B cell (primary cell): Measurements from ENCODE around the gene BCL2. TPM values are rescaled to one million over a fixed set of nuclear protein-coding genes. Genes with fewer than 3 reads are reported as not detected.

ENCODE experiments used
- ATAC-seq: fragments of 200-7000 bp; cut with Tn5 transposase; one replicate; pipeline ENCODE4 v1.10.0; 2021; ENCODE audit warnings: low read depth, mild to moderate bottlenecking, moderate number of reproducible peaks, moderate library complexity
- CTCF ChIA-PET: fragments of 350-600 bp; sonication (Branson Sonifier 250); formaldehyde crosslinking; loops from one replicate; lab custom pipeline; 2021; ENCODE audit warnings: antibody characterized with exemption, inconsistent platforms; lab: Charles Lee
- POLR2A ChIA-PET: fragments of 350-600 bp; sonication (Branson Sonifier 250); formaldehyde crosslinking; loops from one replicate; lab custom pipeline; 2021; ENCODE audit warnings: antibody characterized with exemption; lab: Charles Lee
- DNase-seq: peaks from one replicate; pipeline ENCODE4 v3.0.0; 2013
- H2AFZ ChIP-seq: 2 replicates; pipeline ENCODE4 v1.6.1; 2012; ENCODE audit warnings: mild to moderate bottlenecking, low read depth, low read length; ENCODE audit not compliant: insufficient read depth, poor library complexity, severe bottlenecking
- H3K27ac ChIP-seq, 2 donors: 1 replicate in 1 of 2; 2 replicates in 1 of 2; pipeline ENCODE4 v1.5.1; 2012 to 2013; ENCODE audit warnings: low read length in 2 of 2, mild to moderate bottlenecking in 2 of 2, moderate library complexity in 1 of 2
- H3K27me3 ChIP-seq, 4 experiments: fragments of 200-600 bp in 1 of 4; sonication (generic) in 1 of 4; replicated peaks in 1 of 4; 1 replicate in 2 of 4; 2 replicates in 2 of 4; pipeline versions ENCODE4 v1.6.1 to v1.7.0; 2013 to 2016; ENCODE audit warnings: low read length in 3 of 4, mild to moderate bottlenecking in 2 of 4, mixed read lengths in 1 of 4, moderate library complexity in 1 of 4; ENCODE audit not compliant: insufficient read depth in 4 of 4, control insufficient read depth in 3 of 4; ENCODE audit errors: control extremely low read depth in 1 of 4
- H3K36me3 ChIP-seq, 2 experiments: replicated peaks in 1 of 2; 1 replicate in 1 of 2; 2 replicates in 1 of 2; pipeline versions ENCODE4 v1.6.1 to v1.7.1; 2013; ENCODE audit warnings: low read length in 1 of 2; ENCODE audit not compliant: insufficient read depth in 2 of 2, control insufficient read depth in 1 of 2; ENCODE audit errors: control extremely low read depth in 1 of 2, extremely low read depth in 1 of 2
- H3K4me1 ChIP-seq, 2 donors: fragments of 200-600 bp in 1 of 2; sonication (generic) in 1 of 2; 1 replicate in 1 of 2; 2 replicates in 1 of 2; pipeline versions ENCODE4 v1.5.1 to v1.6.1; 2013 to 2017; ENCODE audit warnings: low read length in 2 of 2; ENCODE audit not compliant: control insufficient read depth in 2 of 2, insufficient read depth in 2 of 2
- H3K4me2 ChIP-seq: replicated peaks from 2 replicates; pipeline ENCODE3; 2012; ENCODE audit warnings: mild to moderate bottlenecking, low read depth, low read length; ENCODE audit not compliant: poor library complexity, severe bottlenecking
- H3K4me3 ChIP-seq, 5 experiments: fragments of 200-600 bp in 1 of 5; sonication (generic) in 1 of 5; 1 replicate in 3 of 5; 2 replicates in 2 of 5; pipeline versions ENCODE4 v1.5.1 to v1.7.0; 2011 to 2016; ENCODE audit warnings: low read length in 4 of 5, mild to moderate bottlenecking in 4 of 5, low read depth in 2 of 5, control low read depth in 1 of 5, moderate library complexity in 1 of 5; ENCODE audit not compliant: insufficient read depth in 1 of 5; ENCODE audit errors: control extremely low read depth in 1 of 5, extremely low read depth in 1 of 5
- H3K79me2 ChIP-seq: fragments of 200-600 bp; sonication (generic); one replicate; pipeline ENCODE4 v1.6.0; 2016; ENCODE audit warnings: low read length; ENCODE audit not compliant: control insufficient read depth, insufficient read depth
- H3K9ac ChIP-seq: fragments of 200-600 bp; sonication (generic); 2 replicates; pipeline ENCODE4 v1.6.1; 2017; ENCODE audit warnings: mild to moderate bottlenecking, low read length, moderate library complexity
- H3K9me3 ChIP-seq, 3 donors: one replicate each; pipeline versions ENCODE4 v1.6.1 to v1.7.1; 2013; ENCODE audit warnings: low read length in 2 of 3; ENCODE audit not compliant: control insufficient read depth in 2 of 3, insufficient read depth in 1 of 3; ENCODE audit errors: control extremely low read depth in 1 of 3
- H4K20me1 ChIP-seq: 2 replicates; pipeline ENCODE4 v1.6.0; 2012; ENCODE audit warnings: mild to moderate bottlenecking, low read length; ENCODE audit not compliant: insufficient read depth, control insufficient read depth, poor library complexity, severe bottlenecking
- H3K27ac Mint-ChIP-seq: one replicate; pipeline ENCODE4 v1.8.0; 2021; ENCODE audit warnings: mixed read lengths
- H3K27me3 Mint-ChIP-seq: one replicate; pipeline ENCODE4 v1.8.0; 2021; ENCODE audit warnings: mixed read lengths
- H3K4me1 Mint-ChIP-seq: one replicate; pipeline ENCODE4 v1.8.0; 2021; ENCODE audit warnings: mixed read lengths
- H3K4me3 Mint-ChIP-seq: one replicate; pipeline ENCODE4 v1.8.0; 2021; ENCODE audit warnings: mixed read lengths
- H3K9me3 Mint-ChIP-seq: one replicate; pipeline ENCODE4 v1.8.0; 2022; ENCODE audit warnings: mixed read lengths; ENCODE audit not compliant: insufficient read depth
- CTCF ChIP-seq: fragments of 200-600 bp; IDR thresholded peaks from one replicate; pipeline ENCODE4 v1.8.0; 2022; ENCODE audit warnings: antibody characterized with exemption, mild to moderate bottlenecking
- EZH2 ChIP-seq: IDR thresholded peaks from 2 replicates; pipeline ENCODE4 v1.6.1; 2012; ENCODE audit warnings: borderline replicate concordance, low read depth, mild to moderate bottlenecking, moderate library complexity, low read length; ENCODE audit not compliant: insufficient read depth, poor library complexity, severe bottlenecking
- WGBS: methylation state at CpG from one replicate; pipeline ENCODE4 v1.1.5; 2013; ENCODE audit warnings: missing lambda C conversion rate; ENCODE audit not compliant: insufficient coverage; 5-methylcytosine and 5-hydroxymethylcytosine counted together
- intact Hi-C: fragments of 100-400 bp; cut with micrococcal nuclease; formaldehyde crosslinking; loops from one replicate; pipeline ENCODE4 v1.10.0; 2022
- polyA plus RNA-seq: library from polyadenylated mRNA; depleted of rRNA; stranded (reverse); fragments of >200 nt; gene quantifications from 2 replicates; pipeline ENCODE4 v1.2.3, GENCODE V29; 2012
- total RNA-seq, 2 donors: library from RNA; stranded (reverse); fragments of 120-200 nt in 1 of 2; gene quantifications; 1 replicate in 1 of 2; 2 replicates in 1 of 2; pipeline versions ENCODE4 v1.2.3 to v1.2.4, GENCODE V29; 2013 to 2022

BCL2 gene
- total and polyA plus RNA-seq, 2 donors (not counting 1 experiment from before 2014, with no cell fraction given): 27.6 to 144 TPM

- intact Hi-C loops: loop anchor here (1.0 to 5.0 kb wide), 5 partner anchors 46 to 1179 kb away; partner anchors contain the start of genes PHLPP1, PIGN, RELCH and VPS4B
- ChIA-PET POLR2A (interaction anchor here (0.6 to 1.5 kb wide), 2 partner anchors 56 kb away, joined by 3 to 4 read pairs; partner anchors contain the start of gene VPS4B), CTCF (interaction anchor here (1.1 to 1.5 kb wide), 2 partner anchors 44 to 57 kb away, joined by 3 to 5 read pairs; partner anchors contain the start of gene VPS4B)
- peak overlapping the region in 1 of 2 donors; percentile 70 for H3K27ac ChIP-seq
- H3K4me1 ChIP-seq: peaks cover 11 to 13% of the 10 kb centered on the region in 2 donors
- H3K36me3 ChIP-seq: peaks cover 0 to 4% of the 10 kb centered on the region in 2 experiments
- Mint-ChIP-seq H3K9me3 (peaks cover 2% of the 10 kb centered on the region), H3K27me3 (no peaks in the 10 kb centered on the region), H3K27ac (peak overlapping the region; percentile 70), H3K4me1 (peaks cover 26% of the 10 kb centered on the region), H3K4me3 (peak overlapping the region; percentile 90)
- peaks cover 3% of the 10 kb centered on the region for H3K79me2 ChIP-seq
- H3K9ac ChIP-seq: peak overlapping the region; percentile 83
- H3K4me2 ChIP-seq: peak overlapping the region; percentile 73
- DNase-seq (peak; percentile 57), ATAC-seq (peak; percentile 29)
- TF ChIP-seq CTCF: no peak
- TF ChIP-seq EZH2: no peak
- H2AFZ ChIP-seq: peak overlapping the region; percentile 96
- 1% methylated on average over 65 of the region's 65 CpGs for WGBS
- no peaks in the 10 kb centered on the region for H4K20me1 ChIP-seq
- peak overlapping the region; percentile 68 to 94 (median 85) for H3K4me3 ChIP-seq
- H3K9me3 ChIP-seq: no peaks in the 10 kb centered on the region
- H3K27me3 ChIP-seq: no peaks in the 10 kb centered on the region
Observed at GRCh38 chr18:63366213-63367052, 46.9 kb upstream of the BCL2 start.

DNA sequence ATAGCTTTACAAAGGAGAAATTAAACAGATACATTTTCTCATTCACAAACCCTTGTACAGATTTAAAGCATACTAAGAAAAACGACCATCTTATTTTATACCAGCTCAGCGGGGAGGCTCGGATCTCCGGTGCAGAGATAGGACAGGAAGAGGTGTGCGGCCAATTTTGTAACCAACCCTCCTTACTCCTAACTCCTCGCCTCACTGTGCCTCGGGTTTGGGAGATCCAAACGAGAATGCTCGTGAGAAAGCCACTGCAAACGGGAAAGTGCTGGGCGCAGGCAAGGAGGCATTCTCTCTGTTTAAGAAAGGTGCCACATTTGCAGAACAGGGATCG is 46.3 kb upstream of the BCL2 start:
- peaks cover 2% of the 10 kb centered on the region for H3K9me3 Mint-ChIP-seq
- H3K4me1 Mint-ChIP-seq: peaks cover 26% of the 10 kb centered on the region
- ChIA-PET POLR2A (interaction anchor here (1.5 kb wide), 1 partner anchor 56 kb away, joined by 4 read pairs; the partner anchor contains the start of gene VPS4B), CTCF (interaction anchor here (1.1 to 1.5 kb wide), 2 partner anchors 43 to 57 kb away, joined by 3 to 5 read pairs; partner anchors contain the start of gene VPS4B)
- ATAC-seq (no peak), DNase-seq (no peak)
- peak overlapping the region in 1 of 2 donors; percentile 70 for H3K27ac ChIP-seq
- no peaks in the 10 kb centered on the region for H3K27me3 Mint-ChIP-seq
- peak overlapping the region; percentile 68 to 94 (median 85) for H3K4me3 ChIP-seq
- intact Hi-C loops: loop anchor here (2.0 to 5.0 kb wide), 3 partner anchors 45 to 1179 kb away; partner anchors contain the start of genes PIGN and RELCH
- 12% methylated on average over 10 of the region's 12 CpGs for WGBS
- peaks cover 3% of the 10 kb centered on the region for H3K79me2 ChIP-seq
- peak overlapping the region; percentile 90 for H3K4me3 Mint-ChIP-seq
- TF ChIP-seq CTCF: no peak
- no peak for TF ChIP-seq EZH2
- H3K27me3 ChIP-seq: no peaks in the 10 kb centered on the region
- peak overlapping the region; percentile 54 for H3K27ac Mint-ChIP-seq
- H3K4me2 ChIP-seq: peak overlapping the region; percentile 73
- peak overlapping the region; percentile 83 for H3K9ac ChIP-seq
- peak overlapping the region; percentile 96 for H2AFZ ChIP-seq
- no peaks in the 10 kb centered on the region for H4K20me1 ChIP-seq
- peaks cover 0 to 4% of the 10 kb centered on the region in 2 experiments for H3K36me3 ChIP-seq
- peaks cover 11 to 13% of the 10 kb centered on the region in 2 donors for H3K4me1 ChIP-seq
- no peaks in the 10 kb centered on the region for H3K9me3 ChIP-seq
